NCI-H526 (cell line): Measurements from ENCODE around the gene GTF2H4.
"Not testable (repeated sequence)": the region's sequence is repeated elsewhere in the genome, so short reads cannot be mapped to it uniquely, and the experiment has no call there.

Experiments used
- DNase-seq, 2 experiments: peaks; one replicate each; lab custom pipeline; 2025; lab: John Stamatoyannopoulos, UW

The GTF2H4 gene

GRCh38 chr6:30894935-30895334, 13.1 kb upstream of the GTF2H4 start:
- no peak for DNase-seq

GRCh38 chr6:30895343-30895742, 12.7 kb upstream of the GTF2H4 start:
- no peak for DNase-seq

- DNase-seq: no peak
These were observed 11.5 kb upstream of the GTF2H4 start for GRCh38 chr6:30896541-30896940.

- no peak for DNase-seq
These were observed 10.1 kb upstream of the GTF2H4 start for GRCh38 chr6:30897882-30898281.

GRCh38 chr6:30898750-30899360, 9.2 kb upstream of the GTF2H4 start:
- no peak for DNase-seq

GRCh38 chr6:30900863-30901417, 7.1 kb upstream of the GTF2H4 start:
- no peak for DNase-seq

GRCh38 chr6:30901436-30901835, 6.6 kb upstream of the GTF2H4 start:
- no peak for DNase-seq

GRCh38 chr6:30902196-30902595, 5.8 kb upstream of the GTF2H4 start:
- not testable (repeated sequence) for DNase-seq

- DNase-seq: no peak
These were observed 5.3 kb upstream of the GTF2H4 start for GRCh38 chr6:30902709-30903108.

GRCh38 chr6:30903236-30903635, 4.8 kb upstream of the GTF2H4 start:
- no peak for DNase-seq

- DNase-seq: not testable (repeated sequence)
These were observed 683 bp upstream of the GTF2H4 start for GRCh38 chr6:30907290-30907757.

- DNase-seq: no peak
These were observed 693 bp downstream of the GTF2H4 start for GRCh38 chr6:30908700-30909099.

- DNase-seq: not testable (repeated sequence)
These were observed 2.5 kb downstream of the GTF2H4 start for GRCh38 chr6:30910473-30910872.

- DNase-seq: no peak
These were observed 4.9 kb downstream of the GTF2H4 start for GRCh38 chr6:30912746-30913520.

- no peak for DNase-seq
These were observed 5.7 kb downstream of the GTF2H4 start for GRCh38 chr6:30913721-30914075.

- peak; percentile 76 to 94 for DNase-seq
These were observed 6.3 kb downstream of the GTF2H4 start, which contains the start of gene VARS2 for GRCh38 chr6:30914076-30914853. TSS of gene VARS2 (plus strand) at chr6:30914238. CDS start at chr6:30914837, 599 bp downstream.

- DNase-seq: no peak
These were observed 7.0 kb downstream of the GTF2H4 start for GRCh38 chr6:30914854-30915590.

- peak; percentile 33 to 72 for DNase-seq
These were observed 7.6 kb downstream of the GTF2H4 start for GRCh38 chr6:30915591-30915946.

- no peak for DNase-seq
These were observed 9.0 kb downstream of the GTF2H4 start for GRCh38 chr6:30917041-30917440.

- no peak for DNase-seq
These were observed 9.5 kb downstream of the GTF2H4 start for GRCh38 chr6:30917487-30917886.

GRCh38 chr6:30918670-30919069, 10.7 kb downstream of the GTF2H4 start:
- DNase-seq: no peak

- DNase-seq: no peak
These were observed 14.4 kb downstream of the GTF2H4 start for GRCh38 chr6:30922447-30922852.
